Muscle of back (tissue), 10 donors: ENCODE data around the gene NDC1. TPM values are rescaled to one million over a fixed set of nuclear protein-coding genes. Genes with fewer than 3 reads are reported as not detected.

Source experiments
- polyA plus RNA-seq, 10 donors: library from polyadenylated mRNA; unstranded; fragments of 120-200 nt; gene quantifications; one replicate each; pipeline ENCODE4 v1.2.1, GENCODE V29; 2013; ENCODE audit not compliant: insufficient read length in 10 of 10

Gene NDC1
- polyA plus RNA-seq, 10 donors: 9.6 to 16.3 (median 12.3) TPM

Other genes with a start within 250 kb of the NDC1 start
- 1 to 10 TPM in 1 of 10 donors, under 1 TPM in 4, not detected in 5; 0.13 to 1.6 (median 0.26) TPM for gene GLIS1, start 99.1 kb downstream of the NDC1 start, polyA plus RNA-seq
- gene YIPF1, start 51.5 kb upstream of the NDC1 start, polyA plus RNA-seq: 10 to 100 TPM; 12.7 to 17.1 (median 14.3) TPM
- under 1 TPM in 6 of 10 donors, not detected in 4; 0.11 to 0.49 (median 0.23) TPM for gene DIO1, start 55.9 kb upstream of the NDC1 start, polyA plus RNA-seq
- 10 to 100 TPM; 20.3 to 32.2 (median 25.4) TPM for gene IFT25, start 107.4 kb upstream of the NDC1 start, polyA plus RNA-seq
- 10 to 100 TPM; 20.6 to 34.4 (median 23.3) TPM for gene LRRC42, start 108.1 kb upstream of the NDC1 start, polyA plus RNA-seq
- not detected for gene LDLRAD1, start 179.9 kb upstream of the NDC1 start, polyA plus RNA-seq
- gene TMEM59, start 214.9 kb upstream of the NDC1 start, polyA plus RNA-seq: 100 to 1,000 TPM; 140 to 172 (median 156) TPM
- 1 to 10 TPM; 4.9 to 7.7 (median 5.6) TPM for gene TCEANC2, start 215.3 kb upstream of the NDC1 start, polyA plus RNA-seq